HG03575 (cell line): ENCODE measurements around the gene TBXAS1.

Experiments
- ATAC-seq: cut with Tn5 transposase; IDR thresholded peaks from one replicate; pipeline ENCODE4 v1.9.1; 2021; ENCODE audit not compliant: unreplicated experiment, insufficient number of reproducible peaks, low FRiP score; ENCODE audit errors: extremely low read depth

TBXAS1 gene

DNA sequence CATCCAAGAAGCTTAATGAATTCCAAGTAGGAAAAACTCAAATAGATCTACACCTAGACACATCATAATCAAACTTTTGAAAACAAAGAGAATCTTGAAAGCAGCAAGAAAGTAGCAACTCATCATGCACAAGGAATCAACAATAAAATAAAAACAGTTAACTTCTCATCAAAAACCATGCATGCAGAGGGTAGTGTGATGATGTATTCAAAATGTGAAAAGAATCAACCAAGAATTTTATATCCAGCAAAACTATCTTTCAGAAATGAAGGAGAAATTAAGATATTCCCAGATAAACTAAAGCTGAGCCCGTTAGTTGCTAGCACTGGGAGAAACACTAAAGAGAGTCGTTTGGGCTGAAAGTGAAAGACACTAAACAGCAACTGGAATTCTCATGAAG is 238.0 kb downstream of the TBXAS1 start:
- ATAC-seq = no peak

DNA sequence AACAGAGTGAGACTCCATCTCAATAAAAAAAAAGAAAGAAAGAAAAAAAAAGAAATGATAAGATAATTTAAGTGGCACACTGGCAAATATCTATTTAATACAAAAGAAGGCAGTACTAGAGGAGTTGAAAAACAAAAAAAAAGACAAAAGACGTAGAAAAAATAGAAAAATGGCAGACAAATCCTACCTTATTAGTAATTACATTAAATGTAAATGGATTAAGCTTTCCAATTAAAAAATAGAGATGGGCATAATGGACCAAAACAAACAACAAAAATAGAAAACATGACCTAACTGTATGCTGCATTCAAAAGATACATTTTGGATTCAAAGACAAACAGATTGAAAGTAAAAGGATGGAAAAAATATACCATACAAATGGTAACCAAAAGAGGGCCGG is 239.0 kb downstream of the TBXAS1 start:
- ATAC-seq = no peak

- no peak for ATAC-seq
These were observed 240.4 kb downstream of the TBXAS1 start for GRCh38 chr7:140069298-140069949.
